ENCODE measurements around the gene HSF5.

GRCh38 chr17:58537266-58537665, 49.1 kb upstream of the HSF5 start:
- TF ChIP-seq EP300 (IDR thresholded peaks at IDR 0.05) (no peak), CTCF (IDR thresholded peaks at IDR 0.05) (no peak), POLR2AphosphoS5 (IDR thresholded peaks at IDR 0.05) (no peak)

All from suprapubic skin (tissue), 4 donors.